Measurements from ENCODE around the gene ALG6.

The ALG6 gene

DNA sequence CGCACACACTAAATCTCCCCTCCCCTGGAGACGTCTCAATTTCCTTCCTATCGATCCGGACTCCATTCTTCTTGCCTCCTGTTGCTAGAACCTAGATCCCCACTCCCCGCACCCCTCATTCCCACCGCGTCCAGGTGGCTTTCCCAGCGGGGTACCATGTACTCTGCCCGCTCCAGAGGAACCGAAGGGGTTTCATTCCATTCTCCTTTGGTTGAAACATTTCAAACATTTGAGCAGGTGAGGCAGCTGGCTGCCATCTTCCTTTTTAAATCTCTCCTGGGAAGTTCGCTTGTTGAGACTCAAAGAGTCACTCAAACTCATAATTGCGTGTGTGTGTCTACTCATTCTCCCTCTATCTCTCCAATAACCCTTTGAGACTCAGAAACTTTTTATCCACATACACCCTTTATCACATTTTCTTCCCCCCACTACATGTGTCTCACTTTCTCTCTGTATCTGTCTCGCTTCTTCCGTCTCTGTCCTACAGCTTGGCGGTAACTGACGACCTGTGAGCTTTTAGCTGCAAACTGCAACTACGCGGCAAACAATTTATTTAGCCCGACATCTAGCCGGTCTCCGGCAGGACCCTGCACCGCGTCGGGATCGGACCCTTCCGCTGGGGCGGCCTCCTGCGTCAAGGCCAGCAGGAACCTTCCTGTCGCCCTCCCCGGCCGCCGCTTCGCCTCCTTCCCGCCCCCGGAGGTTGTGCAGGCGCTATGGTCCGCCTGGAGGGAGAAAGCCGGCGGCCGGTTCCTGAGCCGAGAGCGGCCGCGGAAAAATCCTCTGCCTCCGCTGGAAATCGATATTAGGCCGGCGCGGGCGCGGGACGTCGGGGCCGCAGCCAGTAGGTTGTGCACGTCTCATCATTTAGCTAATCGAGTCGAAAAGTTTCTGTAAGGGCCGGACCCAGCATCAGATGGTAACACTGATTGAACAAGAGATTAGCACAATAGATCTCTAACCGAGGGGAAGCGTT is 48.1 kb upstream of the ALG6 start:
- TF ChIP-seq RAD21 (IDR thresholded peaks at IDR 0.05; ENCODE audit: low read depth) (no peak), TCF12 (IDR thresholded peaks at IDR 0.05; ENCODE audit: low read depth) (no peak), EP300 (IDR thresholded peaks at IDR 0.05; ENCODE audit: borderline replicate concordance) (no peak), TAF1 (IDR thresholded peaks at IDR 0.05; ENCODE audit: low read depth) (no peak), EGR1 (IDR thresholded peaks at IDR 0.05) (no peak), TEAD4 (IDR thresholded peaks at IDR 0.05) (no peak)
- TF ChIP-seq, protein P1, sequence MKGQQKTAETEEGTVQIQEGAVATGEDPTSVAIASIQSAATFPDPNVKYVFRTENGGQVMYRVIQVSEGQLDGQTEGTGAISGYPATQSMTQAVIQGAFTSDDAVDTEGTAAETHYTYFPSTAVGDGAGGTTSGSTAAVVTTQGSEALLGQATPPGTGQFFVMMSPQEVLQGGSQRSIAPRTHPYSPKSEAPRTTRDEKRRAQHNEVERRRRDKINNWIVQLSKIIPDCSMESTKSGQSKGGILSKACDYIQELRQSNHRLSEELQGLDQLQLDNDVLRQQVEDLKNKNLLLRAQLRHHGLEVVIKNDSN (IDR thresholded peaks at IDR 0.05): no peak
- TF ChIP-seq, protein P2, sequence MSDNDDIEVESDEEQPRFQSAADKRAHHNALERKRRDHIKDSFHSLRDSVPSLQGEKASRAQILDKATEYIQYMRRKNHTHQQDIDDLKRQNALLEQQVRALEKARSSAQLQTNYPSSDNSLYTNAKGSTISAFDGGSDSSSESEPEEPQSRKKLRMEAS (IDR thresholded peaks at IDR 0.05): no peak

DNA sequence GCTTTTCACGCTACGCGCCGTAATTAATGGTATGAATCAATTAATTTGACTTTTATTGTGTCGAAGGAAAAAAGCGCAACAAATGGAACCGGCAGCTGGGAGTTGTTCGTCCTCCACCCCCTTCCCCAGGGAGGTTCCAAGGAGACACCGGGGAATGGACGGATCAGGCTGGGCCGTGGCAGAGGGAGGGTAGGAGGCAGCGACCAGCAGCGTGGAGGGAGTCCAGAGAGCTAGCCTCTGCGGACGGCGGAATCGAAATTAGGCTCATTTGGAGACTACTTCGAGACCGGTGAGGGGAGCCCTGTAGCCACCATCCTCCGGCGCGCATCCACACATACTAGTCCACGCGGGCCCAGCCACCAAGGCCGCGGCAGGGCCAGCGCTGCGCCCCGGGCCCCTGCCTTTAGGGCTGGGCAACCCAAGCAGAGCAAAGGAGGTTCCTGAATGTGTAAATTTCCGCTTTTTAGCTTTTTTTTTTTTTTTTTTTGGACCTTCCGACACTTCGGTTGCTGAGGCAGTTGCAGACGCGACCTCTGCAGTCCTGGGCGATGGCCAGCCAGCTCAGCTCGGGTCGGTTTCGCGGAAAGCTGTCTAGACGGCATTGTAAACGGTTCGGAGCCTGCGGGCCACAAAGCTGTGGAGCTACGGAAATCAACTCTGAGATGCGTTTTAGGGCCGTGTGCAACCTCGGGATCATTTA is 47.3 kb upstream of the ALG6 start:
- TF ChIP-seq, protein P2 (IDR thresholded peaks at IDR 0.05): no peak
- TF ChIP-seq RAD21 (IDR thresholded peaks at IDR 0.05; ENCODE audit: low read depth) (no peak), TAF1 (IDR thresholded peaks at IDR 0.05; ENCODE audit: low read depth) (no peak), ZBTB7A (IDR thresholded peaks at IDR 0.05; ENCODE audit: low read depth) (no peak), TCF12 (IDR thresholded peaks at IDR 0.05; ENCODE audit: low read depth) (no peak), YY1 (IDR thresholded peaks at IDR 0.05; ENCODE audit: low read depth) (no peak), FOXM1 (IDR thresholded peaks at IDR 0.05; ENCODE audit: borderline replicate concordance, low read depth) (no peak), TEAD4 (IDR thresholded peaks at IDR 0.05) (no peak), EP300 (IDR thresholded peaks at IDR 0.05; ENCODE audit: borderline replicate concordance) (no peak), CEBPB (IDR thresholded peaks at IDR 0.05) (no peak), EGR1 (IDR thresholded peaks at IDR 0.05) (no peak), NFIC (IDR thresholded peaks at IDR 0.05) (no peak), CREB1 (IDR thresholded peaks at IDR 0.05; ENCODE audit: low read depth) (no peak)
- TF ChIP-seq, protein P1 (IDR thresholded peaks at IDR 0.05): no peak

DNA sequence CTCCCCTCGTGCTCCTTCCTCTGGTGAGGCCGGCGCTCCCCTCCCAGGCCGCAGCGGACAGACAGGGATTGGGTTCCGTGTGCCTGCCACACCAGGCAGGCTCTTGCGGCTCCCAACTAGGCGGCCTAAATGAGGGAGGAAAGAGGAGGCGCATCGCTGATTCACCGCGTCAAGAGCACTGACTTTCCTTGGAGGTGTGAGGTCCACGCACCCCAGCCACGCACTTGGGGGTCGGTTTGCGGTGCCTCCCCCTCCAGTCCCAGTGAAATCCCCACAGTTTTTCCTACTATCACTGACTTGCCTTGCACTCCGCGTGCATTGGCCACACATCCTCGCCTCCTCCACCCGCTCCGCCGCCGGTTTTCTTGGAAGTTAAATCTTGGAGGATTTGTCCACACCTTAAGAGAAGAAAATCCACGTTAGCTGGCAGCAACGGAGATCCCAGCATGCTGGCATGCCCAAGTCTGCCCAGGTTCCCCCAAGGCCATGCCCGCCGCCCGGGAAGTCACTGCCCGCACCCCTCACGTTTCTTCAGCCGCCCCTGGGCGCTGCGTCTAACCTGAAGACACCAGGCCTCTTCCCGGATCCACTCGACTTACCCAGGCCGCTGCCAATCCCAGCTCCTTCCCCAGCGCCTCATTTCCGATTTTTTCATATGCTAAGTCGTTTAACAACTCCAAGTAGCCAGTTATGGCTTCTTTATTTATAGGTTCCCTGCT is 46.2 kb upstream of the ALG6 start:
- TF ChIP-seq YY1 (IDR thresholded peaks at IDR 0.05; ENCODE audit: low read depth): no peak
- TF ChIP-seq, protein P3, sequence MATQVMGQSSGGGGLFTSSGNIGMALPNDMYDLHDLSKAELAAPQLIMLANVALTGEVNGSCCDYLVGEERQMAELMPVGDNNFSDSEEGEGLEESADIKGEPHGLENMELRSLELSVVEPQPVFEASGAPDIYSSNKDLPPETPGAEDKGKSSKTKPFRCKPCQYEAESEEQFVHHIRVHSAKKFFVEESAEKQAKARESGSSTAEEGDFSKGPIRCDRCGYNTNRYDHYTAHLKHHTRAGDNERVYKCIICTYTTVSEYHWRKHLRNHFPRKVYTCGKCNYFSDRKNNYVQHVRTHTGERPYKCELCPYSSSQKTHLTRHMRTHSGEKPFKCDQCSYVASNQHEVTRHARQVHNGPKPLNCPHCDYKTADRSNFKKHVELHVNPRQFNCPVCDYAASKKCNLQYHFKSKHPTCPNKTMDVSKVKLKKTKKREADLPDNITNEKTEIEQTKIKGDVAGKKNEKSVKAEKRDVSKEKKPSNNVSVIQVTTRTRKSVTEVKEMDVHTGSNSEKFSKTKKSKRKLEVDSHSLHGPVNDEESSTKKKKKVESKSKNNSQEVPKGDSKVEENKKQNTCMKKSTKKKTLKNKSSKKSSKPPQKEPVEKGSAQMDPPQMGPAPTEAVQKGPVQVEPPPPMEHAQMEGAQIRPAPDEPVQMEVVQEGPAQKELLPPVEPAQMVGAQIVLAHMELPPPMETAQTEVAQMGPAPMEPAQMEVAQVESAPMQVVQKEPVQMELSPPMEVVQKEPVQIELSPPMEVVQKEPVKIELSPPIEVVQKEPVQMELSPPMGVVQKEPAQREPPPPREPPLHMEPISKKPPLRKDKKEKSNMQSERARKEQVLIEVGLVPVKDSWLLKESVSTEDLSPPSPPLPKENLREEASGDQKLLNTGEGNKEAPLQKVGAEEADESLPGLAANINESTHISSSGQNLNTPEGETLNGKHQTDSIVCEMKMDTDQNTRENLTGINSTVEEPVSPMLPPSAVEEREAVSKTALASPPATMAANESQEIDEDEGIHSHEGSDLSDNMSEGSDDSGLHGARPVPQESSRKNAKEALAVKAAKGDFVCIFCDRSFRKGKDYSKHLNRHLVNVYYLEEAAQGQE (IDR thresholded peaks at IDR 0.05; ENCODE audit: low read depth): no peak
- no peak for TF ChIP-seq TAF1 (IDR thresholded peaks at IDR 0.05; ENCODE audit: low read depth)
- no peak for TF ChIP-seq EP300 (IDR thresholded peaks at IDR 0.05; ENCODE audit: borderline replicate concordance)
- no peak for TF ChIP-seq FOXM1 (IDR thresholded peaks at IDR 0.05; ENCODE audit: borderline replicate concordance, low read depth)
- no peak for TF ChIP-seq RAD21 (IDR thresholded peaks at IDR 0.05; ENCODE audit: low read depth)
- no peak for TF ChIP-seq NFIC (IDR thresholded peaks at IDR 0.05)
- TF ChIP-seq ZBTB7A (IDR thresholded peaks at IDR 0.05; ENCODE audit: low read depth): no peak
- no peak for TF ChIP-seq TEAD4 (IDR thresholded peaks at IDR 0.05)
- TF ChIP-seq, protein P1 (IDR thresholded peaks at IDR 0.05): no peak
- TF ChIP-seq CREB1 (IDR thresholded peaks at IDR 0.05; ENCODE audit: low read depth): no peak
- no peak for TF ChIP-seq CEBPB (IDR thresholded peaks at IDR 0.05)
- no peak for TF ChIP-seq TCF12 (IDR thresholded peaks at IDR 0.05; ENCODE audit: low read depth)
- no peak for TF ChIP-seq EGR1 (IDR thresholded peaks at IDR 0.05)
- TF ChIP-seq, protein P2 (IDR thresholded peaks at IDR 0.05): no peak

DNA sequence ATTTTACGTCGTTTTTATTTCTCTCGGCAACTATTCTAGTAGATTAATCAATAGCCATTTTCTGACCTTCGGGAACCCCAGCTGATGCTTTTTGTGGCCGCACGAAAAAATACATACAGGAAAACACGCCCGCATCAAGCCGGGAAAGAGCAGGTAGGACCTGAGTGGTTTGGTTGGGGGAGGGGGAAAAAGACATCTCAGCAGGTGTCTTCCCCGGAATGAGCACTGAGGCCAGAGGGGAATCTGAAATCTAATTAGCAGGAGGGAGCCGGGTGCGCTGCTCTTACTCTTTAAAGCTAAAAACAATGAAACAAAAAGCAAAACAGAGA is 45.7 kb upstream of the ALG6 start:
- TF ChIP-seq EGR1 (IDR thresholded peaks at IDR 0.05) (no peak), ZBTB7A (IDR thresholded peaks at IDR 0.05; ENCODE audit: low read depth) (no peak), RAD21 (IDR thresholded peaks at IDR 0.05; ENCODE audit: low read depth) (no peak), TEAD4 (IDR thresholded peaks at IDR 0.05) (no peak), EP300 (IDR thresholded peaks at IDR 0.05; ENCODE audit: borderline replicate concordance) (no peak), TAF1 (IDR thresholded peaks at IDR 0.05; ENCODE audit: low read depth) (no peak), CEBPB (IDR thresholded peaks at IDR 0.05) (no peak), FOXM1 (IDR thresholded peaks at IDR 0.05; ENCODE audit: borderline replicate concordance, low read depth) (no peak)
- TF ChIP-seq, protein P1 (IDR thresholded peaks at IDR 0.05): no peak
- TF ChIP-seq, protein P3 (IDR thresholded peaks at IDR 0.05; ENCODE audit: low read depth): no peak
- TF ChIP-seq, protein P2 (IDR thresholded peaks at IDR 0.05): no peak

Measured in Ishikawa (cell line).